Left lung (tissue), 14 donors: ENCODE results near the gene ETV3. TPM values are rescaled to one million over a fixed set of nuclear protein-coding genes. Genes with fewer than 3 reads are reported as not detected.
"Not testable (repeated sequence)": the region's sequence is repeated elsewhere in the genome, so short reads cannot be mapped to it uniquely, and the experiment has no call there.

Experiments used
- ATAC-seq: fragments of 200-7000 bp; cut with Tn5 transposase; one replicate; pipeline ENCODE4 v1.9.1; 2020; ENCODE audit warnings: moderate library complexity
- DNase-seq, 4 donors: peaks; one replicate each; pipeline ENCODE4 v3.0.0-alpha.2; 2013 to 2020
- H3K27ac ChIP-seq, 2 donors: fragments of 200-600 bp; sonication (generic) in 1 of 2; one replicate each; pipeline versions ENCODE4 v1.5.0 to v1.8.0; 2020 to 2021
- H3K27me3 ChIP-seq, 2 donors: fragments of 200-600 bp; sonication (generic) in 1 of 2; one replicate each; pipeline versions ENCODE4 v1.5.0 to v1.8.0; 2020 to 2021
- H3K36me3 ChIP-seq, 2 donors: fragments of 200-600 bp; sonication (generic) in 1 of 2; one replicate each; pipeline versions ENCODE4 v1.5.0 to v1.8.0; 2020 to 2021
- H3K4me1 ChIP-seq, 2 donors: fragments of 200-600 bp; one replicate each; pipeline ENCODE4 v1.8.0; 2021
- H3K4me3 ChIP-seq, 2 donors: fragments of 200-600 bp; sonication (generic) in 1 of 2; one replicate each; pipeline versions ENCODE4 v1.5.0 to v1.8.0; 2020 to 2021; ENCODE audit warnings: mild to moderate bottlenecking in 1 of 2
- H3K9me3 ChIP-seq, 2 donors: fragments of 200-600 bp; sonication (generic) in 1 of 2; one replicate each; pipeline versions ENCODE4 v1.5.0 to v1.8.0; 2020 to 2021
- intact Hi-C, 2 donors: fragments of 100-400 bp; cut with DNase I; formaldehyde crosslinking; loops; one replicate each; pipeline versions ENCODE4 v1.11.2 to v1.14.2; 2022
- long read RNA-seq, 12 donors: library from polyadenylated mRNA in 2 of 12; unstranded in 2 of 12; transcript quantifications; one replicate each; pipeline ENCODE4 v2.0.0 and lab custom pipeline, GENCODE V29; 2019 to 2026
- polyA plus RNA-seq, 6 donors: library from polyadenylated mRNA; unstranded; fragments of 120-200 nt; gene quantifications; one replicate each; pipeline ENCODE4 v1.2.1, GENCODE V29; 2013; ENCODE audit not compliant: insufficient read length in 6 of 6
- total RNA-seq, 2 donors: library from RNA; stranded (reverse); fragmentation: NEBNext Ultra II Directional; extraction: Animal tissue kit (Norgen Biotek cat#: 25700); gene quantifications; one replicate each; pipeline ENCODE4 v1.2.1, GENCODE V29; 2021
- TF ChIP-seq, protein P1 (sequence below), 2 donors: fragments of 200-600 bp; sonication (generic) in 1 of 2; IDR thresholded peaks; one replicate each; pipeline versions ENCODE4 v1.5.0 to v1.8.0; 2021; ENCODE audit warnings: antibody characterized with exemption in 2 of 2
- donor health status: DM: no; HTN: yes; CAD: no.
- donor health status: DM: no; HTN: no; CAD: no.

The ETV3 gene
- total RNA-seq: 10 to 100 TPM; 23.3 to 26.3 TPM
- 10 to 100 TPM; 22.6 to 28.2 (median 25.0) TPM for polyA plus RNA-seq
- long read RNA-seq, donor 1, full-length matches to known transcripts: 11 of 11 reads
- long read RNA-seq, donor 1, partial matches to known transcripts: 0 of 11 reads
- long read RNA-seq, donor 1, other reads (novel, unspliced or antisense): 0 of 11 reads
- long read RNA-seq, donor 2, full-length matches to known transcripts: 12 of 12 reads
- long read RNA-seq, donor 2, partial matches to known transcripts: 0 of 12 reads
- long read RNA-seq, donor 2, other reads (novel, unspliced or antisense): 0 of 12 reads
- long read RNA-seq, donor 3, full-length matches to known transcripts: 7 of 7 reads
- long read RNA-seq, donor 3, partial matches to known transcripts: 0 of 7 reads
- long read RNA-seq, donor 3, other reads (novel, unspliced or antisense): 0 of 7 reads
- long read RNA-seq, donor 4, partial matches to known transcripts: 0 of 3 reads
- long read RNA-seq, donor 4, other reads (novel, unspliced or antisense): 0 of 3 reads
- long read RNA-seq, donor 5, full-length matches to known transcripts: 4 of 4 reads
- long read RNA-seq, donor 5, partial matches to known transcripts: 0 of 4 reads
- long read RNA-seq, donor 5, other reads (novel, unspliced or antisense): 0 of 4 reads
- long read RNA-seq, donor 6, full-length matches to known transcripts: 8 of 8 reads
- long read RNA-seq, donor 6, partial matches to known transcripts: 0 of 8 reads
- long read RNA-seq, donor 6, other reads (novel, unspliced or antisense): 0 of 8 reads
- long read RNA-seq, donor 7: 0 reads
- long read RNA-seq, donor 8, full-length matches to known transcripts: 6 of 6 reads
- long read RNA-seq, donor 8, partial matches to known transcripts: 0 of 6 reads
- long read RNA-seq, donor 8, other reads (novel, unspliced or antisense): 0 of 6 reads
- long read RNA-seq, donor 9: 0 reads
- long read RNA-seq, donor 10: 0 reads
- long read RNA-seq, donor 11, full-length matches to known transcripts: 5 of 5 reads
- long read RNA-seq, donor 11, partial matches to known transcripts: 0 of 5 reads
- long read RNA-seq, donor 11, other reads (novel, unspliced or antisense): 0 of 5 reads
- long read RNA-seq, donor 12, full-length matches to known transcripts: 1 of 1 reads
- long read RNA-seq, donor 12, partial matches to known transcripts: 0 of 1 reads
- long read RNA-seq, donor 12, other reads (novel, unspliced or antisense): 0 of 1 reads

DNA sequence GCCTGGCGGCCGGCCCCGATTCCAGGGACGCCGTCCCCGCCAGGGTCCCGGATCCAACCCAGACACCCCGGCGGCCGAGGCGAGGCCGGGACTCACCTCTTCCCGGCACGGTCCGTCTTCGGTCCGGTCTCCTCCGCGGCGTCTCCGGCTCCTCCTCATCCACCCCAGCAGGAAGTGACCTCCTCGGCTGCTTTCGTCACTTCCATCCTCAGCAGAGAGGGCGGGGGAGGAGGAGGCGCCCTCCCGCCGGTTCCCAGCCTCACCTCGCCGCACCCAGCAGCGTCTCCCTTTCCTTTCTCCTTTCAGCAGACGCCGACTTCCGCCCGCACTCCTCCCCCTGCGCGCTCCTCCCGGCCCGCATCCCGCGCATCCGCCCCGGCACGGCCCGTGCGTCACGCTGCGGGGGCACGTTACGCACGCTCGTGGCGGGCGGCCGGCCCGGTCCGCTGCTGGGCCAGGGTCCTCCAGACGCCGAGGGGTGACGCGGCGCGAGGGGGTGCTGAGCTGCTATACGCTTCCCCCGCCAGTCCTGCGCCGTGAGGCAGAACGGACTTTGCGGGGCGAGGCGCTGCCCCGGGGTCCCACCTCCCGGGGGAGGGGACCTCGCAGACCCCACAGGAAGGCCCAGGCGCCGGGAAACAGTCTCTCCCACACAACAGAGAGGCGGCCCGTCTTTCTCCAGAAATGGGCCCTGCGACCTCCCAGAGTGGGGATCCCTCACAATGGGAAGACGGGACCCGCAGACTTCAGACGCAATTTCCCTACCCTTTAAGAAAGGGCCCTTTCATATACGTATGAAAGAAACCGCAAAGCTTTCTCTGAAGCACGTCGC is at the start of gene ETV3:
ETV3 (minus strand) TSS at position 176 of the 832 bp plus-strand sequence. CDS start 2,043 bp downstream, outside the sequence.
- Histone ChIP-seq H3K4me1 (peaks cover 14 to 40% of the 10 kb centered on the region in 2 donors), H3K27ac (peak within 1 kb of the TSS; percentile 94 to 98), H3K27me3 (no peaks in the 10 kb centered on the region), H3K36me3 (peaks cover 0 to 27% of the 10 kb centered on the region in 2 donors), H3K4me3 (peak within 1 kb of the TSS; percentile 94 to 97), H3K9me3 (no peaks in the 10 kb centered on the region)
- ATAC-seq (peak; percentile 94), DNase-seq (peak; percentile 88 to 95 (median 94))
- TF ChIP-seq, protein P1, sequence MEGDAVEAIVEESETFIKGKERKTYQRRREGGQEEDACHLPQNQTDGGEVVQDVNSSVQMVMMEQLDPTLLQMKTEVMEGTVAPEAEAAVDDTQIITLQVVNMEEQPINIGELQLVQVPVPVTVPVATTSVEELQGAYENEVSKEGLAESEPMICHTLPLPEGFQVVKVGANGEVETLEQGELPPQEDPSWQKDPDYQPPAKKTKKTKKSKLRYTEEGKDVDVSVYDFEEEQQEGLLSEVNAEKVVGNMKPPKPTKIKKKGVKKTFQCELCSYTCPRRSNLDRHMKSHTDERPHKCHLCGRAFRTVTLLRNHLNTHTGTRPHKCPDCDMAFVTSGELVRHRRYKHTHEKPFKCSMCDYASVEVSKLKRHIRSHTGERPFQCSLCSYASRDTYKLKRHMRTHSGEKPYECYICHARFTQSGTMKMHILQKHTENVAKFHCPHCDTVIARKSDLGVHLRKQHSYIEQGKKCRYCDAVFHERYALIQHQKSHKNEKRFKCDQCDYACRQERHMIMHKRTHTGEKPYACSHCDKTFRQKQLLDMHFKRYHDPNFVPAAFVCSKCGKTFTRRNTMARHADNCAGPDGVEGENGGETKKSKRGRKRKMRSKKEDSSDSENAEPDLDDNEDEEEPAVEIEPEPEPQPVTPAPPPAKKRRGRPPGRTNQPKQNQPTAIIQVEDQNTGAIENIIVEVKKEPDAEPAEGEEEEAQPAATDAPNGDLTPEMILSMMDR (IDR thresholded peaks at IDR 0.05): no peak
- intact Hi-C loops: no loop called here

DNA sequence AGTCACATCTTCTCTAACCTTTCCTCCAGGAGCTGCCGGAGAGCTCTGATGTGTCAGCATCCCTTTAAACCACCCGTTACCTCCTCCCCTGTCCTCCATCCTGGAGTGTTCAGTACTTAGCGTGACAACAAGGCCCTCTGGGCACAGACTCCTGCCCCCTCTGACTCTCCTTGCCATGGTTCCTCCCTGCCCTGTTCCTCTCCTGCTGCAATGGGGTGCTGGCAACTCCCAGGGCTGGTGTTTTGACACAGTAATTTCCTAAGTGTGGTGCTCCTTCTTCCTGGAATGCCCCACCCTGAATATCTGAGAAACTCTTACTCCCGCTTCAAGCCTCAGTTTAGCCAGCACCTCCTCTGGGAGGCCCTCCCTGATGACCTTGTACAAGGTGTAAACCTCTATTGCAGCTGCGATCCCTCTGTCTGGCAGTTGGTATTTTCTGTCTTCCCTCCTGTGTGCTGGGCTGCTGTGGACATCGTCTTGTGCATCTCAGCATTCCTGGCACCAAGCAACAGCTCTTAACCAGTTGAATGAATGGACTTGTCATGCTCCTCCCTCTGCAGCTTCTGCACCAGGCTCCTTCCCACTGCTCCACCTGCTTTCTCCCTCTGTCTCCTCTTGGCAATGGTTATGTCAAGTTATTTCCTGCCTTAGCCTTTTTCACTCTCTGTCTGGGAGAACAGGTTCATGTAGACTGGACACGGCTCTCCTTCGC is 48.2 kb upstream of the ETV3 start:
- Histone ChIP-seq H3K4me3 (no peak overlapping the region), H3K27ac (no peak overlapping the region), H3K36me3 (no peaks in the 10 kb centered on the region), H3K9me3 (no peaks in the 10 kb centered on the region), H3K27me3 (no peaks in the 10 kb centered on the region), H3K4me1 (no peaks in the 10 kb centered on the region)
- intact Hi-C loops: no loop called here
- TF ChIP-seq, protein P1 (IDR thresholded peaks at IDR 0.05): no peak
- DNase-seq (no peak), ATAC-seq (no peak)

DNA sequence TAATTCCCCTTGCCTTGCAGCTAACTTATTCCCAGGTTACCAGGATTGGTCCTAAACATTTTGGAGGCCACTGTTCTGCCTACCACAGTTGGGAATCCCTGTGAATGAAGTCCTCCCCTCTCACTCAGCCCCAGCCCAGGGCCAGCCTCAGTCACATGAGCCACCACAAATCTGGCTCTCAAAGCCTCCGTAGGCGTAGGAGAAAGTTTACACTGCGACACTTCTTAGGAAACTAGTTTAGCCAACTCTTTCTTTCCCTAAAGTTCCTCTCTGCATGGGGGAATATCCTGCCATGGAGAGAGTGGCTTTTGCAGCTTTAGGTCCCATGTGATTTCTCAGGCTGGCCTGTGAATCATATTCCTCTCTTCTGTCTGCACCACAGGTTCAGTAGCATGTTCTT is 45.7 kb upstream of the ETV3 start:
- Histone ChIP-seq H3K4me3 (no peak overlapping the region), H3K36me3 (no peaks in the 10 kb centered on the region), H3K4me1 (no peaks in the 10 kb centered on the region), H3K9me3 (no peaks in the 10 kb centered on the region), H3K27me3 (no peaks in the 10 kb centered on the region), H3K27ac (no peak overlapping the region)
- DNase-seq (no peak), ATAC-seq (no peak)
- intact Hi-C loops: no loop called here
- TF ChIP-seq, protein P1 (IDR thresholded peaks at IDR 0.05): no peak

DNA sequence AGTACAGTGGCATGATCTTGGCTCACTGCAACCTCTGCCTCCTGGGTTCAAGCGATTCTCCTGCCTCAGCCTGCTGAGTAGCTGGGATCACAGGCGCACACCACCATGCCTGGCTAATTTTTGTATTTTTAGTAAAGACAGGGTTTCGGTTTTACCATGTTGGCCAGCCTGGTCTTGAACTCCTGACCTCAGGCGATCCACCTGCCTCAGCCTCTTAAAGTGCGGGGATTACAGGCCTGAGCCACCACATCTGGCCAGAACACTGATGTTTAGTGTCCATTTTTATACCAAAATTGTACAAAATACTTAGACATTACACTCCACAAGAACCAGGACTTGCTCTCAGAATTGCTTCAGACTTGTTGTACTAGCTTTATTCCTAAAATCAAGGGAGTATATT is 44.2 kb upstream of the ETV3 start:
- ATAC-seq, intact Hi-C loops, H3K27me3 ChIP-seq, H3K4me3 ChIP-seq, H3K9me3 ChIP-seq, DNase-seq, H3K4me1 ChIP-seq, H3K27ac ChIP-seq, H3K36me3 ChIP-seq: not testable (repeated sequence)
